ENCODE measurements around the gene GPR152.
"Not testable (repeated sequence)": the region's sequence is repeated elsewhere in the genome, so short reads cannot be mapped to it uniquely, and the experiment has no call there.

GPR152 gene

DNA sequence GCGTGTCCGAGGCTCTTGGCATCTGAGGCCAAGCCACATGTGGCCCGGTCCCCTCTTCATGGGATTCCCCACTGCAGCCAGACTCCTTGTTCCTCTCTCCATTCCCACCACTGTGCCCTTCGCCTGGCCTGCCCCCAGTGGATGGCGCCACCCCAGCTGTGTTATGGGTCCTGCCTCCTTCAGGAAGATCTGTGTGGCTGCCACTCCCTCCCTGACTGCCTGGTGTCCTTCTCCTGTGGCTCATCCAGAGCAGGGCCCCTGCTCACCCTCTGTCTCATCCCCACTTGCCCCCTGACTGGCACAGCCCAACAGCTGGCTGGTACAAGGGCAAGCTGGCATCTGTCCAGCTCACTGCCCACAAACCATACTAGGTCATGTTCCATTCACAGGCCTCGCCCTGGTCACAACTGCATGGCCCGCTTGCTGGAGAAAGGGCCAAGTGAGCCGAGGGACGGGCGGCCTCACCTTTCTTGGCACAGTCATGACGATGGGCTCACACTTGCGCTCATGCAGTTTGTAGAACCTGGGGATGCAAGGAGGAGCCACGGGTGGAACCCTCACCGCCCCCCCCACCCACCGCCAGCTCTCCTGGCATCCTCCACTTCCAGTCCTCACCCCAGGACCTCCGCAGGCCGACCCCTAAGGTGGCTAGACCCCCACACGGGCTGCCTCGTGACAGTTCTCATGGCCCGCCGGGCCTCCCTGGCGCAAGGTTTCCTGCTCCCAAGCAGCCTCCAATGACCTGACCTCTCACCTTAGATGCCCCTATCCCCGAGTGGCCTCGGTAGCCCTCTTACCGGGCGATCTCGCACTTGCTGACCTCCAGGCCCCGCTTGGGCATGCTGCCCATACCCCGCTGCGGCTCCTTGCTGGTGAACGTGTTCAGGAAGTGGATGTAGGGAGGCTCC, 13.0 kb downstream of the GPR152 start:
- DNase-seq (ENCODE audit: low read depth): no peak

DNA sequence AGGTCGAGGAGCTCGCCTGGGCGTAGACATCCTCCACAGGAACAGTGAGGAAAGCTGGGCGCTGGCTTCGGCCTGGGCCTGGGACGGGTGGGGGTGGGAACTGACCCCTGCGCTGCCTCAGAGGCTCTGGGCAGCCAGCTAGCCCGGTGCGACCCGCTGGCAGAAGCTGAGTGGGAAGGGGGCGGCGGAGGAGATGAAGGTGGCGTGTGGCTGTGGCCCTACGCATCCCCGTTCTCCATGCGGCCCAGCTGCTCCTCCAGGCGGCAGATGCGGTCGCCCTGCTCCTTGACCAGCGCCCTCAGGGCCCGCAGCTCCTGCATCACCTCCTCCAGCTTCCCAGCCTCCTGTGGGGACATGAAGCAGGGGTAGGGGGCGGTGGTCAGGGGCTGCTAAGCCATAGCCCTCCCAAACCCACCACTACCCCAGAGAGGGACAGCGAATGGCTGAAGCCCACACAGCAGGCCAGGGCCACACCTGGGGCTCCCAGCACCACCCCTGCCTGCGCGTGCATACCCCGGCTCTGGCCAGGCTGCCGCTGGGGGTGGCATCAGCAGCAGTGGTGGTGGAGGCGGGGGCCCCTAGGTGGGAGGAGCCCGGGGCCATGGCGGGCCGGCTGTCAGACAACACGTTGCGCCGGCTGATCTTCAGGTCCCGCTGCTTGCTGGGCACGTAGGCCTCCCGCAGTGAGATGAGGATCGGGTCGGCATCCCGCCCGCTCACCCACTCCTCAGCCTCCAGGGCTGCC, 14.2 kb downstream of the GPR152 start:
- peak; percentile 66 for DNase-seq (ENCODE audit: low read depth)

DNA sequence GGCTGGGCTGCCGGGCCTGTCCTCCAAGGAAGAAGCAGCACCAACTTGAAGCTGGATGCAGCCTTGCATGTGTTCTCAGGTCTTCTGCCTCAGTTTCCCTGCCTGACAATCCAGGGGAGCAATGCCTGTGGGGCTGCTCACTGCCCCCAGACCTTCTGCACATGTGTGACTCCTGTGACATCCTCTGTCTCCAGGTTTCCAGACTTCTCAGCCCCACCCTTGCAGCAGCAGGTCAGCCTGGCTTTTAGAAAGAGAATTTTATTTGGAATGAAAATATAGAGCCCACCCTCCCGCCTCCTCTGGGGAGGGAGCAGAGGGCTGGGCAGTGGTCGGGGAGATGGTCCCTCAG, 14.7 kb downstream of the GPR152 start:
- DNase-seq (ENCODE audit: low read depth): no peak

DNA sequence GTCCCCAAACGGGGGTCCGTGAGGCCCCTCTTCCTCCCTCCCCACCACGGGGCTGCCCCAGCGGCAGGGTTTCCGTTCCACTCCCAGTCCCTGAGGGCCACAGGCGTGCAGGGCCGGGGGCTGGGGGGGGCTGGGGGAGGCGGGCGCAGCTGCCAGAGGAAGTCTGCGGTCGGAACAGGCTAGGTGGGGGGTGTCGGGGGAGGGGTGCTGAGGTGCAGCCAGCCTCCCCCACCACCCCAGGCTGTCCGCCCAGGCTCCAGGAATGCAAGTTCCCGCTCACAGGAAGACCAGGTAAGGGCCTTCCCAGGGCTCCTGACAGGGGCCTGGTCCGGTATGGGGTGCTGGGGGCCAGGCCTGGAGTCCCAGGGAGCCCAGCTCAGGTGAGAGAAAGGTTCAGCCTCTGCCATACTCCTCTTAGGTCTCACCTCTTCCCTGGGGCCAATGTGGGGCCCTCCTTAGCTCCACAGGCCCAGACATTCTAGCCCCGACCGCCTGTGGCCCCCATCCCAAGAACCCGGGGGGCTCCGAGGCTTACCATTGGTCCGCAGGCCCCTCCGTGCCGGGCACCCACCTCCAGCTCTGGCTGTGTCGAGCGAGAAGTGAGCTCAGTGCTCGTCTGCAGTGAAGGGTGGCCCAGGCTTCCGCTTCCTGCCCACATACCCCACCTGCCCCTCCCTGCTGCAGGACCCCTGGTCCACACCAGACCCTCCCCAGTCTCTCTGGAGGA, 15.3 kb downstream of the GPR152 start, which contains the start of gene PTPRCAP:
Gene PTPRCAP, minus strand, starts transcription at position 601 of the 727 bp plus-strand sequence. Its CDS starts 63 bp downstream, at position 538.
- DNase-seq (ENCODE audit: low read depth): peak; percentile 77

DNA sequence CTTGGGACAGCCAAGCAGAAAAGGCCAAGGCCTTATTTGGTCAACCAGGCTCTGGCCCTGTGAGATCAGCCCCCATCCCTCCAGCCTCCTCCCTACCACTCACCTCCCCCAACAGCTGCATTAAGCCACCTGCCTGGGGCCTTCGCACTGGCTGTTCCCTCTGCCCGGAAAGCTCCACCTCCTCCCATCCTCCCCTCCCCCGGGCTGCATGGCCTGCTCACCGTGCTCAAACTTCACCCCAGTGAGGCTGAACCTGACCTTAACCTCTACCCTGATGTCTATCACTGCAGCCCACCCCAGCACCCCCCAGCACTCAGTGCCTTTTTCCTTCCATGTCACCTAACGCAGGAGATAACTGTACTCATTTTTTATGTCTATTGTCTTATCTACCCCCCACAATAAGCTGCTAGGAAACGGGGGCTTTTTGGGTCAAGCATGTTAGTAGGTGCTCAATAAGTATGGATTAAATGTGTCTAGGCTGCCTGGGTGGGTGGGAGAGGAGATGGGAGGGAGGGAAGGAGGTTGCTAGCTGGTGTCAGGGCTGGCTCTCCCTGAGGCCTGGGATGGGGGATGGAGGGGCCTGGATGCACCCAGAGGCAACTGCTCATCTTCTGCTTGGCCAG, 16.0 kb downstream of the GPR152 start:
- no peak for DNase-seq (ENCODE audit: low read depth)

DNA sequence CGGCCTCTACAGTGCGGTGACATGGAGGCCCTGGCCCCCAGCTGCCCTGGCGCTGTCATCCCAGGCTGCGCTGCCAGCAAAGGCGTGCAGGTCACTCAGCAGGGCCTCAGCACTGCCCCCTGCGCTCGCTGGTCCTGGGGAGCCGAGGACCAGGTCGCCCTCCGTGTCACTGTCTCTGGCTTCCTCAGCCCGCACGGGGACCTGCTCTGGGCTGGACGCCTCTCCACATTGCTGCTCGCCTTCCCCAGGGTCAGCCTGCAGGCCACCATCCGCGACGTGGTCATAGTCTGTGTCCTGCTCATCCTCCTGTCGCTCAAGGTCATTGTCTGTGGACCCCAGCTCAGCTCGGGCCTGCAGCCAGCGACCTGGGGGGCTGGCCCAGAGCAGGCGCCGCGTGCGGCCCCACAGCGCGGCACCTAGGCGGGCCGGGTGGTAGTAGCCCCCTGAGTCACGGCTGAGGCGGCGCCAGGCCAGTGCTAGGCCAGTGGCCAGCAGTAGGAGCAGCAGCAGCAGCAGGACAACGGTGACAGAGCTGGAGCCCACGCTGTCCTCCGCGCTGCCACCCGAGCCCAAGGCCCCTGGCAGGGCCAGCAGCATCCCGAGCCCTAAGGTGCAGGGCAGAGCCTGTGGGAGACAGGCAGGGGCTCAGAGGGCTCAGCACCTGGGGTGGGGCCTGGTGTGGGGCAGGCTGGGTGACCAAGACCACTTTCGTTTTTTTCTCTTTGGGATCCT, 16.6 kb downstream of the GPR152 start:
- no peak for DNase-seq (ENCODE audit: low read depth)

DNA sequence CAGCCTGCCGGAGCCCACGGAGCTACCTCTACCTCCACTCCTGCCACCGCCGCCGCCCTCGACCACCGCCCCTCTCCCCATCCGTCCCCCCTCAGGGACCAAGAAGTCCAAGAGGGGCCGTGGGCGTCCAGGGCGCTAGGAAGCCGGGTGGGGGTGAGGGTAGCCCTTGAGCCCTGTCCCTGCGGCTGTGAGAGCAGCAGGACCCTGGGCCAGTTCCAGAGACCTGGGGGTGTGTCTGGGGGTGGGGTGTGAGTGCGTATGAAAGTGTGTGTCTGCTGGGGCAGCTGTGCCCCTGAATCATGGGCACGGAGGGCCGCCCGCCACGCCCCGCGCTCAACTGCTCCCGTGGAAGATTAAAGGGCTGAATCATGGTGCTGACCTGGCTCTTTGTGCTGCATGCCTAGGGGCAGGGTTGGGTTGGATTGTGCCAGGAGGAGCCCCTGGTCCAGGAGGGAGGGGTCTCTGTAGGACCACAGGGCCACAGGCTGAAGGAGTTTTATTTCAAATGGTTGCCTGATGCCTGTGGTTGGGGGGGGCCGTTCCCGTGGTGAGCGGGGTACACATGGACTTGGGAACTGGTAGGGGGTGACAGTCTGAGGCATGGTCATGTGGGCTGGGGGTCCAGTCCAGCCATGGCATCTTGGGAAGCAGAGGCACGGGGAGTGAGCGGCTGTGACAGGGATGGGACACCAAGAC, 17.4 kb downstream of the GPR152 start:
- DNase-seq (ENCODE audit: low read depth): no peak

DNA sequence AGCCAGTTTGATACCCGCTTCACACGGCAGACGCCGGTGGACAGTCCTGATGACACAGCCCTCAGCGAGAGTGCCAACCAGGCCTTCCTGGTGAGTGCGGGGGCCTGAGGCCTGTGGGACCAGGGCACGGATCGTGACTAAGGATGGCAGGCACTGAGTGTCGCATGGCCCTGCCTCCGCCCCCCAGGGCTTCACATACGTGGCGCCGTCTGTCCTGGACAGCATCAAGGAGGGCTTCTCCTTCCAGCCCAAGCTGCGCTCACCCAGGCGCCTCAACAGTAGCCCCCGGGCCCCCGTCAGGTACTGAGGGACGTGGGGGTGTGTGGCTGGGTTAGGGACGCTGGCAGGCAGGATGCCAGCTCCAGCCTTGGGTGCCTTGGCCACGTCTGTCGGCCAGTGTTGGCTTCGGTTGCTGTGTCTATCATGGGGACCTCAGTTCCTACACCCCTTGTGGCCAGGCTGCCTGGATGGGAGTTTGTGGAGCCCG, 18.1 kb downstream of the GPR152 start:
- no peak for DNase-seq (ENCODE audit: low read depth)

DNA sequence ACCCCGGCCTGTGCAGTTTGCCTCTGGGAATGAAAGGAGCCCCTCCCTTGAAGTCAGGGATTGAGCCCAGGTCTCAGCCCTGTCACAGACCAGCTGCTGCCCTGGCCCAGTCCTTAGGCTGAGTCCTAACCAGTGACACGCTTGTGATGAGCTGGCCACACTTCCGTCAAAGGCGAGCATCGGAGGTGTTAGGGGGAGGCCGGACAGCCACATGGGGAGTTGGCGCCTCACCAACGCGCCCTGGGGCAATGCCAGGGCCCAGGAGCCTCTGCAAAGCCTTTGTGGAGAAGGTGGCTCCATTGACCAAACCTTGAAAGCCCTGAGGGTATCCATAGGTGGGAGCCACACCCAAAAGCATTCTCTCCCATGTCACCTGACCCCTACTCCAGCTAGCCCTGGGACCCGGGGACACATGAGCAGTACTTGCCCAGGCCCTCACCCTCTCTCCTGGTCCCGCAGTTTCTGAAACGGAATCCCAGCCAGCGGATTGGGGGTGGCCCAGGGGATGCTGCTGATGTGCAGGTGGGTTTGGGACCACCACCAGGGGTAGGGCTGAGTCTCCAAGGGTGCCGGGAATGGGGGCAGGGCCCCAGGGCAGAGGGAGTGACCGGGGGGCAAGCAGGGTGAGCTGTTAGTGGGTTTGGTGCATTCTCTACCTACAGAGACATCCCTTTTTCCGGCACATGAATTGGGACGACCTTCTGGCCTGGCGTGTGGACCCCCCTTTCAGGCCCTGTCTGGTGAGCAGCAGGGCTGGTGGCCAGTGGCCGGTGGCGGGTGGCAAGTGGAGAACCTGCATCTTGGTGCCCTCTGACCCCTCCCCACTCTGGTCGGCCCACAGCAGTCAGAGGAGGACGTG, 18.8 kb downstream of the GPR152 start:
- no peak for DNase-seq (ENCODE audit: low read depth)

DNA sequence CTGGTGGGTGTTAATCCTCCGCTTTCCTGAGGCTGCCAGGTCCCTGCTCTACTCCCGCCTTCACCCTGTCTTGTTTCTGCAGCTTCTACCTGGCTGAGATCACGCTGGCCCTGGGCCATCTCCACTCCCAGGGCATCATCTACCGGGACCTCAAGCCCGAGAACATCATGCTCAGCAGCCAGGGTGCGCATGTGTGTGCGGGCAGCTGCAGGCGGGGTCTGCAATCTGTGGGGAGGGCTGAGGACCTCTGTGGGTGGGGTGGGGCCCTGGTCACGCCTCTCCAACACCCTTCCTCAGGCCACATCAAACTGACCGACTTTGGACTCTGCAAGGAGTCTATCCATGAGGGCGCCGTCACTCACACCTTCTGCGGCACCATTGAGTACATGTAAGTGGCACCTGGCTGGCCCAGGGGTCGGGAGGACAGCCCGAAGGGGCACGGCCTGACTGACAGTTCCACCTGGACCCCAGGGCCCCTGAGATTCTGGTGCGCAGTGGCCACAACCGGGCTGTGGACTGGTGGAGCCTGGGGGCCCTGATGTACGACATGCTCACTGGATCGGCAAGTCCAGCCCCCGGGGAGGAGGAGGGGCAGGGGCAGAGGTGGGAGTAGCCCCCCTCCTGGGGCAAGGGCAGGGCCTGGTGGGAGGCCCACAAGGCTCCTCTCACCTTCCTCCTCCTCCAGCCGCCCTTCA, 19.7 kb downstream of the GPR152 start:
- DNase-seq (ENCODE audit: low read depth): no peak

DNA sequence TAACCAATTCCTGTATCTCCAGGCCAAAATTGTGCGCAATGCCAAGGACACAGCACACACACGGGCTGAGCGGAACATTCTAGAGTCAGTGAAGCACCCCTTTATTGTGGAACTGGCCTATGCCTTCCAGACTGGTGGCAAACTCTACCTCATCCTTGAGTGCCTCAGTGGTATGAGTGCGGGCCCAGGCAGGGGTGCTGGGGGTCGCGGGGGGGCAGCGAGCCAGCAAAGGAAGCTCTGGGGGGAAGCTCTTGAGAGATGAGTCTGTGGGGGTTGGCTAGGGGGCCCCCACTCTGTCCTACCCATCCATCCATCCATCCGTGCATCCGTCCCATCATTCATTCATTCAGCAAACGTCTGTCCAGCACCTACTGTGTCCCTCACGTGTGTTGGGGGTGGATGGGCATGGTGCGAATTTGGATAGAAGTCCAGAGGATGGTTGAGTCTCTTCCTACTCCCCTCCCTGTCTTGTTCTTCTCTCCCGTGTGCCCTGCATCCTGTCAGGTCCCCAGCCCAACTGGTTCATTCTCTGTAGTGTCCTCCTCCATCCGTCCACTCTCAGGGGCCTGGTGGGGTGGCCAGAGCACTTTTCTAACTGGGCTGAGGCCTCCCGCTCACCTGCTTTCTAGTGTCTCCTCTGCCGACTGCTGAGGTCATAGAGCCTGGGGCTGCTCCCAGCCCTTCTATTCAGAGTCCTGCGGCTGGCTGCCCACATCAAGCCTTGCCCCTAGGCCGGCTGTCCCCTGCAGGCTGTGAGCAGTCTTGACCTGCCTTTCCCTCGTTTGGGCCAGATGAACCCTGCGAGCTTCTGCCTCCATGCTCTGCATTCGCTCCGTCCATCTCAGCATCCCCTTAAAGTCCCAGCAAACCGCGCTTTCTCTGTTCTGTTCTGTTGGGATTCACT, 20.9 kb downstream of the GPR152 start:
- no peak for DNase-seq (ENCODE audit: low read depth)

DNA sequence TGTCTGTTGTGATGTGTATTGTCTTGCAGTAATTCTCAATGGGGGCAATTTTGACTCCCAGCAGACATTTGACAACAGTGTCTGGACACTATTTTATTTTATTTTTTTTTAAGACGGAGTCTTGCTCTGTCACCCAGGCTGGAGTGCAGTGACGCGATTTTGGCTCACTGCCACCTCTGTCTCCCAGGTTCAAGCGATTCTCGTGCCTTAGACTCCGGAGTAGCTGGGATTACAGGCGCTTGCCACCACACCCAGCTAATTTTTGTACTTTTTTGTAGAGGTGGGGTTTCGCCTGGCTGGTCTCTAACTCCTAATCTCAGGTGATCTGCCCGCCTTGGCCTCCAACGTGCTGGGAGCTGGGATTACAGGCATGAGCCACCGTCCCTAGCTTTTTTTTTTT, 22.8 kb downstream of the GPR152 start:
- no peak for DNase-seq (ENCODE audit: low read depth)

DNA sequence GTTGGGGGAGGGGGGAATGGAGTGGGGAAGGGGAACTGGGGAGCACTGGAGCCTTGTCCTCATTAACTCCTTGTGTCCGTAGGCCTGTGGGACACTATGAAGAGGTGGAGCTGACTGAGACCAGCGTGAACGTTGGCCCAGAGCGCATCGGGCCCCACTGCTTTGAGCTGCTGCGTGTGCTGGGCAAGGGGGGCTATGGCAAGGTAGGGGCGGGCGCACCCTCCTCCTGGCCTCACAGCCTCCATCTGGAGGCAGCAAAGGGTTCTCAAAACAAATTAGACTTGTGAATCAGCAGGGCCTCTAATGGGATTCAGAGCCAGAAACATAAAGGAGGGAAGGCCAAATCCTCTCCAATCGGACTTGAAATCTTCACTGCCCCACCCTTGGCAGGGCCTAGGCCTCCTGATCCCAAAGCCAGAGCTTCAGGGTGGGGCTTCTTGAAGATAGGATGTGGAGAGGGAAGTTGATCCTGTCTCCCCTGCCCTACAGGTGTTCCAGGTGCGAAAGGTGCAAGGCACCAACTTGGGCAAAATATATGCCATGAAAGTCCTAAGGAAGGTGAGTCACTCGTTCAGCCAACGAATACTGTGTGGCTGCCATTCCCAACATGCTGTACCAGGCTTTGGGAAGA, 23.4 kb downstream of the GPR152 start:
- no peak for DNase-seq (ENCODE audit: low read depth)

DNA sequence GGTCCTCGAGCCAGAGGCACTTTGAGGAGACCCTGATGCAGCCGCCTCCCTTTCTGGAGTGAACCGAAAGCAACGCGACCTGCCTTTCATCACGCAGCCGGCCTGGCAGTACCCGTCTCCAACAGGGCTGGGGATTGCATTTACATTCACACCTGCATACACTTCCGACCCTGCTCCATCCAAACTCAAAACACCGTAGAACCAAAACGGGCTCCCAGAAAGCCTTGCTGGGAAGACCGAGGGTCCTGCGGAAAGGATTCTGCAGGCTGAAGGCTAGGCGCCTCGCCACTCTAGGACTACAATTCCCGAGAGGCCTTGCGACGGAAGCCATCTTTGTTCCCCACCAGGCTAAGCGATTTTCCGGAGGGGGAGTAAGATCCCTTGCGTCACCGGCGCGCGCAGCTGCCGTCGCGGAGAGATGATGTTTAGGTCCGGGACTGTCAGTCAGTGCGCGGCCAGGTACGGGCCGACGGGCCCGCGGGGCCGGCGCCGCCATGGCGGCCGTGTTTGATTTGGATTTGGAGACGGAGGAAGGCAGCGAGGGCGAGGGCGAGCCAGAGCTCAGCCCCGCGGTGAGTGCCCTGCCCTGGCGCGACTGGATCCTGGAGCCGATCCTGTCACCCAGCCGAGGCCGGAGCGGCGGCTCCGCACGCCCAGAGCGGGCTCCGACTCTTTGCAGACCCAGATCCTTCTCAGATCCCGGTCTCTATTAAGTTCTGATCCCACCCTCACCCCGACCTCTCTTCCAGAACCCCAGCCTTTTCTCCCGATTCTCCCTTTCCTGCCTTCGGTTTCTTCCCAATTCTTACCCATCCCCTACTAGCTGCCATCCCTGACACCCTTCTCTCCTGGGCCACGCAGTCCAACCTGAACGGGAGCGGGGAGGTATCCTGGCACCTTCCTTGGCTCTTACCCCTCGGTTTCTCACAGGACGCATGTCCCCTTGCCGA, 24.2 kb downstream of the GPR152 start, which contains the start of gene RPS6KB2:
Gene RPS6KB2, plus strand, starts transcription at position 443 of the 950 bp plus-strand sequence. Its CDS starts 52 bp downstream, at position 495.
- peak; percentile 97 for DNase-seq (ENCODE audit: low read depth)

DNA sequence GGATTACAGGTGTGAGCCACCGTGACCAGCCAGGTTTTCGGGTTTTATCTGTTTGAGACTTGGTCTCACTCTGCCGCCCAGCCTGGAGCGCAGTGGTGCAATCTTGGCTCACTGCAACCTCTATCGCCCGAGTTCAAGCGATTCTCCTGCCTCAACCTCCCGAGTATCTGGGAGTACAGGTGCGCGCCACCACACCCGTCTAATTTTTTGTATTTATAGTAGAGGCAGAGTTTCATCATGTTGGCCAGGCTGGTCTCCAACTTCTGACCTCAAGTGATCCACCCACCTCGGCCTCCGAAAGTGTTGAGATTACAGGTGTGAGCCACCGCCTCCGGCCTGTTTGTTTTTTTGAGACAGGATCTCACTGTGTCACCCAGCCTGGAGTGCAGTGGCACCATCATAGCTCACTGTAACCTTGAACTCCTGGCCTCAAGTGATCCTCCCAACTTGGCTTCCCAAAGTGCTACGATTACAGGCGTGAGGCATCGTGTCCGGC, 25.1 kb downstream of the GPR152 start:
- not testable (repeated sequence) for DNase-seq (ENCODE audit: low read depth)

Measured in T-helper 22 cell (primary cell).